ENCODE measurements around the gene NFIB. TPM values are rescaled to one million over a fixed set of nuclear protein-coding genes. Genes with fewer than 3 reads are reported as not detected.

Gene NFIB
- total RNA-seq, 4 donors from 2014 or later: 61.0 to 68.3 (median 65.4) TPM

GRCh38 chr9:14337615-14338014, 23.7 kb upstream of the NFIB start:
- no peak for ATAC-seq
- TF ChIP-seq, protein P1, sequence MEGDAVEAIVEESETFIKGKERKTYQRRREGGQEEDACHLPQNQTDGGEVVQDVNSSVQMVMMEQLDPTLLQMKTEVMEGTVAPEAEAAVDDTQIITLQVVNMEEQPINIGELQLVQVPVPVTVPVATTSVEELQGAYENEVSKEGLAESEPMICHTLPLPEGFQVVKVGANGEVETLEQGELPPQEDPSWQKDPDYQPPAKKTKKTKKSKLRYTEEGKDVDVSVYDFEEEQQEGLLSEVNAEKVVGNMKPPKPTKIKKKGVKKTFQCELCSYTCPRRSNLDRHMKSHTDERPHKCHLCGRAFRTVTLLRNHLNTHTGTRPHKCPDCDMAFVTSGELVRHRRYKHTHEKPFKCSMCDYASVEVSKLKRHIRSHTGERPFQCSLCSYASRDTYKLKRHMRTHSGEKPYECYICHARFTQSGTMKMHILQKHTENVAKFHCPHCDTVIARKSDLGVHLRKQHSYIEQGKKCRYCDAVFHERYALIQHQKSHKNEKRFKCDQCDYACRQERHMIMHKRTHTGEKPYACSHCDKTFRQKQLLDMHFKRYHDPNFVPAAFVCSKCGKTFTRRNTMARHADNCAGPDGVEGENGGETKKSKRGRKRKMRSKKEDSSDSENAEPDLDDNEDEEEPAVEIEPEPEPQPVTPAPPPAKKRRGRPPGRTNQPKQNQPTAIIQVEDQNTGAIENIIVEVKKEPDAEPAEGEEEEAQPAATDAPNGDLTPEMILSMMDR (IDR thresholded peaks at IDR 0.05): no peak
- TF ChIP-seq POLR2AphosphoS5 (IDR thresholded peaks at IDR 0.05) (no peak), EP300 (IDR thresholded peaks at IDR 0.05) (no peak), POLR2A (IDR thresholded peaks at IDR 0.05) (no peak)
- no peaks in the 10 kb centered on the region for H3K9me3 ChIP-seq
- WGBS, 2 donors (ENCODE audit: low coverage in 1 of 2): 68% methylated on average over 4 of the region's 4 CpGs
- no peaks in the 10 kb centered on the region for H3K36me3 ChIP-seq
- peaks cover 7% of the 10 kb centered on the region for H3K27me3 ChIP-seq
- no peak overlapping the region for H3K27ac ChIP-seq
- H3K4me3 ChIP-seq: no peak overlapping the region
- H3K4me1 ChIP-seq: peaks cover 0 to 18% (median 0%) of the 10 kb centered on the region in 3 donors

GRCh38 chr9:14336244-14336643, 22.3 kb upstream of the NFIB start:
- ATAC-seq: no peak
- TF ChIP-seq POLR2A (IDR thresholded peaks at IDR 0.05) (no peak), EP300 (IDR thresholded peaks at IDR 0.05) (no peak), POLR2AphosphoS5 (IDR thresholded peaks at IDR 0.05) (no peak)
- TF ChIP-seq, protein P1 (IDR thresholded peaks at IDR 0.05): no peak
- Histone ChIP-seq H3K27me3 (no peaks in the 10 kb centered on the region), H3K4me1 (peaks cover 0 to 7% (median 0%) of the 10 kb centered on the region in 3 donors), H3K27ac (no peak overlapping the region), H3K9me3 (no peaks in the 10 kb centered on the region), H3K4me3 (no peak overlapping the region), H3K36me3 (no peaks in the 10 kb centered on the region)
- WGBS, 2 donors (ENCODE audit: low coverage in 1 of 2): 100% methylated on average over 1 of the region's 1 CpG

DNA sequence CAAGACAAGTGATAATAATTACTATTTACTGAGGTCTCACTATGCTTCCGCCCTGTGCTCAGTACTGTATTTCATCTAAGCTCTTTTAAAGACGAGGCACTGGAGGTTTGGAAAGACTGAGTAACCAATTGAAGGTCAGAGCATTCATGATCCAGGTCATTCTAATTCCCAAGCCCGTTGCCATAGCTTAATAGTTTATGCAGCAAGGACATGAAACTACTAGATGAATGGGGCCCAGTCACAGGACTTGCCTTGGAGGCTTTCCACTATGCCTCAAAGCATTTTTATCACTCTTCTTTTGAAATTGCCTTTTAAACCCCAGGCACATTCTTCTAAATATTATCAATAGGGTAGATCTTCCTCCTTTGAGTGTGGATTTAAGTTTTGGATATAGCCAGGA, 17.2 kb upstream of the NFIB start:
- WGBS, 2 donors (ENCODE audit: low coverage in 1 of 2): 73 to 100% methylated on average over 2 to 3 of the region's 3 CpGs
- Histone ChIP-seq H3K27ac (no peak overlapping the region), H3K36me3 (no peaks in the 10 kb centered on the region), H3K4me1 (peaks cover 0 to 3% (median 0%) of the 10 kb centered on the region in 3 donors), H3K4me3 (no peak overlapping the region), H3K9me3 (no peaks in the 10 kb centered on the region), H3K27me3 (no peaks in the 10 kb centered on the region)
- no peak for ATAC-seq
- TF ChIP-seq EP300 (IDR thresholded peaks at IDR 0.05): no peak
- no peak for TF ChIP-seq POLR2A (IDR thresholded peaks at IDR 0.05)
- TF ChIP-seq POLR2AphosphoS5 (IDR thresholded peaks at IDR 0.05): no peak
- TF ChIP-seq, protein P1 (IDR thresholded peaks at IDR 0.05): no peak

DNA sequence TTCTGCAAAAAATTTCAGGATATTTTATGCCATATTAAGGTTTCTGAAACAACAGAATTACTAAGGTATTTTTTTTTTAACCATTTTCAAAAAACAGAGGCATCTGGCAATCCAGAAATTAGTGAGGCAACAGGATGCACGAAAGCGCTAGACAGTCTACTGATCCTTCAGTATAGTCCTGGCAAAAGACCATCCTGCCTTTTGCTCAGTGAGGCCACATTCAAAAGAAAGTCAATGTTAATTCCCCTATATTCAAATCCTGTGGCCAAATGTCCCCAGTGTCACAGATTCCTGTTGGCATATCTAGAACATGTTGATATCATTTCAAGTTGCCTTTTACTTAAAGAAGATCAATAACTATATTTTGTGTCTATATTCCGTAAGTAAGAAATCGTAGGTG, 13.1 kb upstream of the NFIB start:
- Histone ChIP-seq H3K4me3 (no peak overlapping the region), H3K27me3 (no peaks in the 10 kb centered on the region), H3K4me1 (peaks cover 0 to 25% (median 0%) of the 10 kb centered on the region in 3 donors), H3K9me3 (no peaks in the 10 kb centered on the region), H3K36me3 (no peaks in the 10 kb centered on the region), H3K27ac (no peak overlapping the region)
- no peak for ATAC-seq
- WGBS, 2 donors (ENCODE audit: low coverage in 1 of 2): 95 to 100% methylated on average over 2 to 4 of the region's 4 CpGs
- TF ChIP-seq, protein P1 (IDR thresholded peaks at IDR 0.05): no peak
- no peak for TF ChIP-seq POLR2AphosphoS5 (IDR thresholded peaks at IDR 0.05)
- TF ChIP-seq POLR2A (IDR thresholded peaks at IDR 0.05): no peak
- TF ChIP-seq EP300 (IDR thresholded peaks at IDR 0.05): no peak

DNA sequence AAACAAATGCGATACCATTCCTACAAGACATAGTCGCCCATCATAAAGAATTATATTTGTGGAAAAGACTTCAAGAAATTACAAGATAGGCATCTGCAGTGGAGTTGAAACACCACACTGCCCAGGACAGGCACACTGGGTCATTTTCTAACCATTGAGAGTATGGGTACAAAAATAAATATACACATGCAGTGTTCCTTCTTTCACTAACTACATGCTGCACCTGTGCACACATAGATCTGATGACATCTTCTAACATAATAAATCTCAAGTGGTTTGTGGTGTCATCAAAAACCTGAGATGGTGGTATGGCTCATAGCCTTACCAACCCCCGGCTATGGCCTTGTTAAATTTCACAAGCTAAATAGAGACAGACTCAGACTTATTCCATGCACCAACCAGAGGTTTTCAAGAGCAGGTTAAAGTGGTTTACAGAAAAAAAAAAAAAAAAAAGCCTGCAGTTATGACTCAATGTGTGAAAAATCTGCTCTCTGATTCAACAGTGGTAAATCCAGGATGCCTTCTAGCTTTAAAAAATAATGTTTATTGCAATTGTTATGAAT, 12.4 kb upstream of the NFIB start:
- H3K4me1 ChIP-seq: peaks cover 0 to 30% (median 3%) of the 10 kb centered on the region in 3 donors
- TF ChIP-seq, protein P1 (IDR thresholded peaks at IDR 0.05): no peak
- no peak for TF ChIP-seq POLR2AphosphoS5 (IDR thresholded peaks at IDR 0.05)
- no peak for TF ChIP-seq EP300 (IDR thresholded peaks at IDR 0.05)
- no peak for TF ChIP-seq POLR2A (IDR thresholded peaks at IDR 0.05)
- no peak overlapping the region for H3K27ac ChIP-seq
- H3K4me3 ChIP-seq: no peak overlapping the region
- WGBS, 2 donors (ENCODE audit: low coverage in 1 of 2): 83 to 92% methylated on average over 2 to 3 of the region's 3 CpGs
- no peak for ATAC-seq
- H3K36me3 ChIP-seq: no peaks in the 10 kb centered on the region
- H3K9me3 ChIP-seq: no peaks in the 10 kb centered on the region
- no peaks in the 10 kb centered on the region for H3K27me3 ChIP-seq

Measured in gastroesophageal sphincter (tissue), 4 donors.